MM.1S (cell line): ENCODE results near the gene ITPRIPL2.

Experiments
- CTCF ChIP-seq: fragments of 300-600 bp; sonication (generic); IDR thresholded peaks from 2 replicates; pipeline ENCODE4 v1.5.1; 2016; ENCODE audit warnings: antibody characterized with exemption, low read length, mixed read lengths
- EZH2phosphoT487 ChIP-seq: fragments of 300-600 bp; sonication (generic); IDR thresholded peaks from 2 replicates; pipeline ENCODE4 v1.6.1; 2018; ENCODE audit warnings: antibody characterized with exemption, low read length

GRCh38 chr16:19132255-19132654, 18.5 kb downstream of the ITPRIPL2 start:
- no peak for TF ChIP-seq CTCF
- TF ChIP-seq EZH2phosphoT487: no peak
